ENCODE data around the gene GRAMD1A.

GRAMD1A gene

DNA sequence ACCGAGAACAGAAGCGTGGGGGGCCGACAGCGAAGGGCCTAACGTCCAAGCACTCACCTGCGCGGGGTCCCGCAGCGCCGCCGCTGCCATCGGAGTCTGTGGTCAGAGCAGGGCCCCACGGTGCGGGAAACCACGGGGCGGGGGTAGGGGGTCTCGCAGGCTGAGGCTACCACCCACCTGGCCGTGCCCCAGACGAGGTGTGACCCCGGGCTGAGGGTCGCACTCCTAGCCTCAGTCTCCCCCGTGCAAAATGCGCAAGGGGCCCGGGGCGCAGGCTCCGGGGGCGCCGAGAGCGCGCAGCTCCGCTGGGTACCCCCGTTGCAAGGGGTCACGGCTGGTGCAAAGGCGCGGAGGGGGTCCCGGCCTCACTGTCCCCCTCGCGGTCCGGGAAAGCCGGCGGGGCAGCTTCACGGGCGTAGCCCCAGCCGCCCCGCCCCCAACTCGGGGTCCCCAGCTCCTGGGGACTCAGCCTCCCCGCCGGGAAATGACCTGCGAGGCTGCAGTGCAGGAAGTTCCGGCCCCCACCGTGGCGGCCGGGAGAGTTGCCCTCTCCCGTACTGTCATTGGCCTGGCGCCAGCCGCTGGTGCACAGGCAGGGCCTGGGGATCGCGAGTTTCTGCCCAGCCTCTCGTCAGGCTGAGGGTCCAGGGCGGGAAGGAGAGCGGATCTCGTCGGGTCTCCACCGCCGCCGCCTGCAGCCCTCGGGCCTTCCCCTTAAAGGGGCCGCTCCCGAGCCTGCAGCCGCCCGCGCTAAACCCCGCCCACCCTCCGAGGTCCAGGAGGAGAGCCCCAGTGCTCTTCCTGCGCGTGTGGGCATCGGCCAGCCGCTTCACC, 36.3 kb upstream of the GRAMD1A start, which contains the start of gene ZNF792 (continued):
- peak; percentile 86 for TF ChIP-seq KLF9 (tag by site-specific recombination; IDR thresholded peaks at IDR 0.05; ENCODE audit: low read depth)
- TF ChIP-seq ZSCAN30 (tag by site-specific recombination; IDR thresholded peaks at IDR 0.05), result peak; percentile 69
- no peak for TF ChIP-seq ELK4 (IDR thresholded peaks at IDR 0.05; ENCODE audit: borderline replicate concordance, low read depth, low read length)
- no peak for TF ChIP-seq ZNF214 (tag by site-specific recombination; IDR thresholded peaks at IDR 0.05; ENCODE audit: borderline replicate concordance)
- TF ChIP-seq ZNF510 (tag by site-specific recombination; IDR thresholded peaks at IDR 0.05; ENCODE audit: insufficient replicate concordance), result no peak
- TF ChIP-seq ZNF792 (tag by site-specific recombination; IDR thresholded peaks at IDR 0.05), result no peak
- TF ChIP-seq INSM2 (tag by site-specific recombination; IDR thresholded peaks at IDR 0.05), result 0 out of 2 replicates have a peak, but pooled peaks have one; percentile 30
- peak; percentile 72 for TF ChIP-seq SP3 (tag by site-specific recombination; IDR thresholded peaks at IDR 0.05)
- peak; percentile 54; the same call in 1 of the 2 replicates for TF ChIP-seq IKZF3 (tag by site-specific recombination; IDR thresholded peaks at IDR 0.05)
- TF ChIP-seq ZNF433 (tag by site-specific recombination; IDR thresholded peaks at IDR 0.05; ENCODE audit: low read depth), result no peak
- peak; percentile 94 for TF ChIP-seq ZBTB10 (tag by site-specific recombination; IDR thresholded peaks at IDR 0.05)
- TF ChIP-seq ZNF571 (tag by site-specific recombination; IDR thresholded peaks at IDR 0.05), result no peak
- TF ChIP-seq ZNF830 (tag by site-specific recombination; IDR thresholded peaks at IDR 0.05; ENCODE audit: low read depth), result no peak
- no peak for TF ChIP-seq ZNF791 (tag by site-specific recombination; IDR thresholded peaks at IDR 0.05)
- TF ChIP-seq ZNF24 (tag by site-specific recombination; IDR thresholded peaks at IDR 0.05), result no peak
- TF ChIP-seq ZNF398 (tag by site-specific recombination; IDR thresholded peaks at IDR 0.05), result peak; percentile 84
- no peak for TF ChIP-seq ZFP41 (tag by site-specific recombination; IDR thresholded peaks at IDR 0.05; ENCODE audit: borderline replicate concordance)
- no peak for TF ChIP-seq ZNF514 (tag by site-specific recombination; IDR thresholded peaks at IDR 0.05)
- no peak for TF ChIP-seq ZNF645 (tag by site-specific recombination; IDR thresholded peaks at IDR 0.05)
- TF ChIP-seq ZNF114 (tag by site-specific recombination; IDR thresholded peaks at IDR 0.05), result no peak
- TF ChIP-seq ZFP37 (tag by site-specific recombination; IDR thresholded peaks at IDR 0.05), result peak; percentile 80
- TF ChIP-seq, protein P1, sequence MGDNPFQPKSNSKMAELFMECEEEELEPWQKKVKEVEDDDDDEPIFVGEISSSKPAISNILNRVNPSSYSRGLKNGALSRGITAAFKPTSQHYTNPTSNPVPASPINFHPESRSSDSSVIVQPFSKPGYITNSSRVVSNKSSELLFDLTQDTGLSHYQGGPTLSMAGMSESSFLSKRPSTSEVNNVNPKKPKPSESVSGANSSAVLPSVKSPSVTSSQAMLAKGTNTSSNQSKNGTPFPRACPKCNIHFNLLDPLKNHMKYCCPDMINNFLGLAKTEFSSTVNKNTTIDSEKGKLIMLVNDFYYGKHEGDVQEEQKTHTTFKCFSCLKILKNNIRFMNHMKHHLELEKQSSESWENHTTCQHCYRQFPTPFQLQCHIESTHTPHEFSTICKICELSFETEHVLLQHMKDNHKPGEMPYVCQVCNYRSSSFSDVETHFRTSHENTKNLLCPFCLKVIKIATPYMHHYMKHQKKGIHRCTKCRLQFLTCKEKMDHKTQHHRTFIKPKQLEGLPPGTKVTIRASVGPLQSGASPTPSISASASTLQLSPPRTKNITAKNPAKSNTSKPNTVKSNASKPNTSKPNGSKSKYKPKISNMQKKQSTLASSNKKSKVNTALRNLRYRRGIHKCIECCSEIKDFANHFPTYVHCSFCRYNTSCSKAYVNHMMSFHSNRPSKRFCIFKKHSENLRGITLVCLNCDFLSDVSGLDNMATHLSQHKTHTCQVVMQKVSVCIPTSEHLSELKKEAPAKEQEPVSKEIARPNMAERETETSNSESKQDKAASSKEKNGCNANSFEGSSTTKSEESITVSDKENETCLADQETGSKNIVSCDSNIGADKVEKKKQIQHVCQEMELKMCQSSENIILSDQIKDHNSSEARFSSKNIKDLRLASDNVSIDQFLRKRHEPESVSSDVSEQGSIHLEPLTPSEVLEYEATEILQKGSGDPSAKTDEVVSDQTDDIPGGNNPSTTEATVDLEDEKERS (tag by site-specific recombination; IDR thresholded peaks at IDR 0.05), result 0 out of 2 replicates have a peak, but pooled peaks have one; percentile 40
- TF ChIP-seq ZNF169 (tag by site-specific recombination; IDR thresholded peaks at IDR 0.05), result no peak
- TF ChIP-seq ZNF350 (tag by site-specific recombination; IDR thresholded peaks at IDR 0.05), result no peak
- peak; percentile 89; the same call in 1 of the 2 replicates for TF ChIP-seq ZNF777 (tag by site-specific recombination; IDR thresholded peaks at IDR 0.05; ENCODE audit: borderline replicate concordance)
- no peak for TF ChIP-seq ZNF677 (tag by site-specific recombination; IDR thresholded peaks at IDR 0.05)
- TF ChIP-seq SCRT2 (tag by site-specific recombination; IDR thresholded peaks at IDR 0.05), result no peak
- no peak for TF ChIP-seq ZNF202 (tag by site-specific recombination; IDR thresholded peaks at IDR 0.05; ENCODE audit: borderline replicate concordance)
